H1 (cell line): ENCODE results near the gene MAPK8IP1. TPM values are rescaled to one million over a fixed set of nuclear protein-coding genes. Genes with fewer than 3 reads are reported as not detected.

Experiments
- RNF2 ChIP-seq: fragments of 200-900, 300-1000 bp; sonication (generic); IDR thresholded peaks from 2 replicates; pipeline ENCODE4 v1.7.1; 2016; ENCODE audit warnings: borderline replicate concordance, low read depth, mild to moderate bottlenecking, antibody characterized with exemption, low read length; ENCODE audit not compliant: poor library complexity, severe bottlenecking; ENCODE audit errors: missing control alignments
- polyA plus RNA-seq, 7 experiments: library from polyadenylated mRNA; depleted of rRNA in 3 of 7; stranded (reverse) in 5 of 7; unstranded in 2 of 7; fragments of >200 nt in 5 of 7; fragments of 200-250 nt in 2 of 7; gene quantifications; 1 replicate in 5 of 7; 2 replicates in 1 of 7; 4 replicates in 1 of 7; pipeline versions ENCODE4 v1.2.1 to v1.2.3, GENCODE V29; 2011 to 2013; ENCODE audit warnings: missing spikeins in 2 of 7, mixed read lengths in 2 of 7
- total RNA-seq: library from RNA; stranded (reverse); fragmentation: NEBNext Ultra II Directional; extraction: Animal tissue kit (Norgen Biotek cat#: 25700); gene quantifications from 2 replicates; pipeline ENCODE4 v1.2.1, GENCODE V29; 2021

MAPK8IP1 gene
- total and polyA plus RNA-seq, 2 of the 8 experiments (the other 6 are each of a cell fraction or from before 2014, with no cell fraction given), result 32.4 to 40.1 TPM

DNA sequence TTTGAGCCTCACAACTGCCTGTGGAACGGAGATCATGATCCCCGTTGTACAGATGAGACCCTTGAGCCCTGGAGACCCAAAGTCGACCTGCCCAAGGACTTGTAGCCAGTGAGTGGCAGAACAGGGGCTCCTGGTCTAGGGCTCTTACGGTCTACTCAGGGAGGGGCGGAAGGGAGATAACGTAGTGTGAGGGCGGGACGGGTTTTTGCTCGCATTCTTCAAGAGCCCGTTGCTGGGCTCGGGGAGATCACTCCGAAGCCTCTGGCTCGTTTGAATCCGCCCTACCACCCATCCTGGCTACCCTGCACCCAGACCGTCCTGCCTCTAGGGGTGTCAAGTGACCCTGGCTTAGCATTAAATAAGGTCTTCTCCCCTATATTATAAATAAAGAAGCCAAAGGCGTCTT is 37.5 kb upstream of the MAPK8IP1 start (continued):
- TF ChIP-seq RNF2, result no peak
